KBM-7 (cell line): ENCODE measurements around the gene DCP2.
"Not testable (repeated sequence)": the region's sequence is repeated elsewhere in the genome, so short reads cannot be mapped to it uniquely, and the experiment has no call there.

Source experiments
- DNase-seq: peaks from one replicate; pipeline ENCODE4 v3.0.0-alpha.2; 2015
- in situ Hi-C: fragments of 300-500 bp; cut with MboI; formaldehyde crosslinking; loops from 2 replicates; pipeline ENCODE4 v1.14.3; 2020; ENCODE audit warnings: low sequenced_read_pairs, low pct_unique_long_range_greater_than_20kb, mixed read lengths

The DCP2 gene

GRCh38 chr5:112976432-112977309 is at the start of gene DCP2:
Gene DCP2, plus strand, starts transcription at chr5:112976798. Its CDS starts 136 bp downstream, at chr5:112976934.
- in situ Hi-C loops = no loop called here
- peak; percentile 99 for DNase-seq

- in situ Hi-C loops = no loop called here
- DNase-seq = no peak
Measured at GRCh38 chr5:112929336-112930081, 47.1 kb upstream of the DCP2 start.

DNA sequence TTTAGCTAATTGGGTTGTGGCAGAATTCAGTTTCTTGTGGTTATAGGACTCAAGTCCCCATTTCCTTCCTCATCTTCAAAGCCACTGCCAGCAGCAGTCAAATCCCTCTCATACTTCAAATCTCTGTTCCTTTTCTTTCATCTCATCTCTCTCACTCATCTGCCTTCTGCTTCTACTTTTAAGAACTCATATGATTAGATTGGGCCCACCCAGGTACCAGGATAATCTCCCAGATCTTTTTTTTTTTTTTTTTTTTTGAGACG is 46.6 kb upstream of the DCP2 start:
- in situ Hi-C loops = no loop called here

DNA sequence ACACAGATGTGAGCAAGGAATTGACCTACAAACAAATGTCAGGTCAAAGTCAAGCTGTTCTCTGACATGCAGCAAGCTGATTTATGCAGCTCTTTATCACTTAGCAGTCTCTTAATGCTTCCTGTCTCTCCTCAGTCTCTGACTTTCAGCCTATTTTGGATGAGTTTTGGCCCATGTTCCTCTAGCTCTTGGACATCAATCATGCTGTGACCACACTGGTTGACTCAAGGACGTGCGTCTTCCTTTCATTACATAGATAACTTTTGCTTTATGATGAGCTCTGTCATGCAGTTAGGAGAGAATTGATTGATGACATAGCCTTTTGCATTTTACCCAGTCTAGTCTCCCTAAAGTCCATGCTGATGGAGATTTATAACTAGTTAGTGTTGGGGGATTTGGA is 45.1 kb upstream of the DCP2 start:
- DNase-seq = no peak
- in situ Hi-C loops = no loop called here

More for the DNA sequence above, 46.6 kb upstream of the DCP2 start:
- peak; percentile 92 for DNase-seq

GRCh38 chr5:112933105-112933504 is 43.5 kb upstream of the DCP2 start:
- no peak for DNase-seq
- in situ Hi-C loops = no loop called here

GRCh38 chr5:112933651-112934365 is 42.8 kb upstream of the DCP2 start:
- in situ Hi-C loops = no loop called here
- DNase-seq = no peak

DNA sequence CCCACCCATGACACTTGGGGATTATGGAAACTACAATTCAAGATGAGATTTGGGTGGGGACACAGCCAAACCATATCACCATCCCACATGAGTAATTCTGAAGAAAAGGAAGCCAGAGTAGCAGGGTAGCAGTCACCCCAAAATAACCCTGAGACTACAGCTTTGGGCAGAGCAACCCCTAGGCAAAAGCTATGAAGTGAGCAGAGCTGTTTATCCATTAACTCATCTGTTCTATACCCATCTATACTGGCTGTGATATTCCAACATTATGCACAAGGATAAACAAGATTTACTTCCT is 42.3 kb upstream of the DCP2 start:
- no peak for DNase-seq
- in situ Hi-C loops = no loop called here

DNA sequence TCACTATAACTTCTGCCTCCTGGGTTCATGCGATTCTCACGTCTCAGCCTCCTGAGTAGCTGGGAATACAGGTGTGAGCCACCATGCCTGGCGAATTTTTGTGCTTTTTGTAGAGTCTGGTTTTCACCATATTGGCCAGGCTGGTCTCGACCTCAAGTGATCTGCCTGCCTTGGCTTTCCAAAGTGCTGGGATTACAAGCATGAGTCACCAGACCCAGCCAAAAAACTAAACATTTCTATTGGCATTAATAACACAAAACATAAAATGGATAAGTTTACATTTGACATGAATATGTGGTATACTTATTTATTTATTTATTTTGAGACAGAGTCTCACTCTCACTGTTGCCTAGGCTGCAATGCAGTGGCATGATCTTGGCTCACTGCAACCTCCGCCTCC is 40.9 kb upstream of the DCP2 start:
- no peak for DNase-seq
- in situ Hi-C loops = no loop called here

DNA sequence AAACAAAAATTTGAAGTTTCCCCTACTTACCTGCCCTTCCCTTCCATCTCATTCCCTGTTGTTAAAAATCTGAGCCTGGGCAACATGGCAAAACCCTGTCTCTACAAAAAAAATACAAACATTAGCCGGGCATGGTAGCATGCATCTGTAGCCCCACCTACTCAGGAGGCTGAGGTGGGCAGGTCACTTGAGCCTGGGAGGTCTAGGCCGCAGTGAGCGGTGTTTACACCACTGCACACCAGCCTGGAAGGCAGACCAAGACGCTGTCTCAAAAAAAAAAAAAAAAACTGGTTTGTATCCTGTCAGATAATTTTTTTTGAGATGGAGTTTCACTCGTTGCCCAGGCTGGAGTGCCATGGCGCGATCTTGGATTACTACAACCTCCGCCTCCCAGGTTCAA is 38.3 kb upstream of the DCP2 start:
- DNase-seq = no peak
- in situ Hi-C loops = no loop called here

DNA sequence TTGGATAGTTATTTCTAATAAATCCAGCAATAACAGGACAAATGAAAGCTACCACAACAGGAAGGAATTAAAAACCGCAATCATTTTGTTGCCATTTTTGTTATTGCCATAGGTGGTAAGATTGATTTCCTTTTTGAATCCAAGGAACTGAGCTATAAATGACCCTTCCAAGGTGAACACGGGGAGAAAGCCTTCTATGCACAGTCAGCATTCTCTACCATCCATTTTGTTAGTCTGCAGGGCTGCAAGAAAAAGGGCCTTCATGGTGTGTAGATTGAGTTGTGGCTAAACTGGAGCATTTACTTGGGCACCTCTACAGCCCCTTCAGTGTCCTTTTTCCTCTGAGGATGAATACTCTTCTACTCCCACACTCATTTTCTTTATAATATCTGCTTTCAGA is 35.9 kb upstream of the DCP2 start:
- DNase-seq = no peak
- in situ Hi-C loops = no loop called here

DNA sequence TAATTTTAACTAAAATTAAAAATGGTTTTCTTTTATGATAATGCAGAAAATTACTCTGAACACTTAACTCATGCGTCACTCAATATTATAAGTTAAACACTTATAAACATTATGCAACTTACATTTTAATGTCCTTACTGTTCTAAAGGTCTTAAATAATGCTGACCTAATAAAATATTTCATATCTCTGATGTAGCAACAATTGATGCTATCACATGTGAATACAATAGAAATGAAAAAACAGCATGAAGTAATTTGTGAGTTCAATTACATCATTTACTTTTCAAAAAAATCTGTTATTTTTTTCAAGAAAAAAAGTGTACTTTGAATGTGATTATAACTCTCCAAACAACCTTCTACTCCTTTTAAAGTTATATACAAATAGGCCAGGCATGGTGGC is 28.1 kb upstream of the DCP2 start:
- in situ Hi-C loops = no loop called here
- DNase-seq = no peak

DNA sequence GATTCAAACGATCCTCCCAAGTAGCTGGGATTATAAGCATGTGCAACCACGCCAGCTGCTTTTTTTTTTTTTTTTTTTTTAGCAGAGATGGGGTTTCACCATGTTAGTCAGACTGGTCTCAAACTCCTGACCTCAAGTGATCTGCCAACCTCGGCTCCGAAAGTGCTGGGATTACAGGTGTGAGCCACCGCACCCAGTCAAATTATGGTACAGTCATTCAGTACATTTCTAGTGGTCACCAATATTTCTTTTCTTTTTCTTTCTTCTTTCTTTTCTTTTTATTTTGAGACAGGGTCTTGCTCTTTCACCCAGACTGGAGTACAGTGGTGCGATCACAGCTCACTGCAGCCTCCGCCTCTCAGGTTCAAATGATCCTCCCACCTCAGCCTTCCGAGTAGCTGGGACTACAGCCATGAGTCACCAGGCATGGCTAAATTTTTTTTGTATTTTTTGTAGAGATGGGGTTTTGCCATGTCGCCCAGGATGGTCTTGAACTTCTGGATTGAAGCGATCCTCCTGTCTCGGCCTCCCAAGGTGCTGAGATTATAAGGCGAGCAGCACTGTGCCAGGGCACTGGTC is 25.4 kb upstream of the DCP2 start:
- no peak for DNase-seq
- in situ Hi-C loops = no loop called here

DNA sequence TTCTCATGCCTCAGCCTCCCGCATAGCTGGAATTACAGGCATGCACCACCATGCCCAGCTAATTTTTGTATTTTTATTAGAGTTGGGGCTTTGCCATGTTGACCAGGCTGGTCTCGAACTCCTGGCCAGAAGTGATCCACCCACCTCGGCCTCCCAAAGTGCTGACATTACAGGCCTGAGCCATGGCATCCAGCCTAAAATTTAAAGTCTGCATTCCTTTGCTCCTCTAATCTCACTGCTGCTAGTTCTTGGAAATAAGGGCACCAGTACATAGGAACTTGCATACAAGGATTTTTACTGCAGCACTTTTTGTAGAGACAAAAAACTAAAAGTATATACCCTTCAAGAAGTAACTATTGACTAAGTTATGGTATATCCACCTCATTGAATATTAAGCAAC is 20.0 kb upstream of the DCP2 start:
- DNase-seq = no peak
- in situ Hi-C loops = no loop called here

GRCh38 chr5:112957036-112957808 is 19.4 kb upstream of the DCP2 start:
- in situ Hi-C loops = no loop called here
- DNase-seq = no peak

DNA sequence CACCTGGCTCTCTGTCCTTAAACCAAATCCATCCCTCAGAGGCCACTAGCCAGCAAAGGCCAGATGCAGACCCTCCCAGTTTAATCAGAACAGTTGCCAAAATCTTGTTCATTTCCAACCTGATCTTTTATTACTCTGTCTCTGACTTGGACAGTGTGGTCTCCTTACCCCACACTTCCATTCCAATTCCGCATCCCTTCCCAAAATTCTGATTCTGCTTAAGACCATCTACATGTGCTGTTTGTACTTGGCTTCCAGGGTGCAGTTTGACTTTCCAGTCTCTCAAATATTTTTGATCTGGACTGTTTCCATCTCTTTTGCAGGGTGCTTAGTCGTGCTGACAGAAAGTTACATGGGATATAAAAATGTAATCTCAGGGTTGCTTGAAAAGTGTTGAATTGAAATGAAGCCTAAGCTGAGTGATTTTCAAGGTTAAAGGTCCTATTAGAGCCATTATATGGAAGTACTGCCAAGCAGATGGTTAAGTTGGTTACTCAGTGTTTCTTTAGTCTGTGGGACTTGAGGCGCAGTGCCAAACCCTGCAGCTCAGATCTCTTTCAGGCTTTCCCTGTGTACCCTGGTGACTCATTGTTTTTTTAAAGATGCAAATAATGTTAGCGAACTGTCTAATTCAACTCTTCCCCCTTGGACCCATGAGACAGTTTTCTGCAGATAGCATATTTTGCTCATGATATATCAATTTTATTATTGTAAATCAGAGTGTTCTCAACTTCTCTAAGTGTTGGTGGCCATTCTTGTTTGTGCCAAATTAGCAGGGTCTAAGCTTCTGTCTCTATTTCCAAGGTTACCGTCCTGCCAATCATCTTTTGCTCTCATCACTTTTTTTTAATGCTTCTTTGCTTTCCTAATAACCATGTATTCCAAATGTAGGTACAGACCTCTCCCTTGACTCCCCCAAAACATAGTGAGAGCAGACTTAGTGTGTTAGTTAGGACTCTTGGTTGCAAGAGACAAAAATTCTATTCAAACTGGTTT is 18.2 kb upstream of the DCP2 start:
- DNase-seq = no peak
- in situ Hi-C loops = no loop called here

- DNase-seq, in situ Hi-C loops: not testable (repeated sequence)
Measured at GRCh38 chr5:112959872-112960271, 16.7 kb upstream of the DCP2 start.

GRCh38 chr5:112960315-112960714 is 16.3 kb upstream of the DCP2 start:
- in situ Hi-C loops = no loop called here

DNA sequence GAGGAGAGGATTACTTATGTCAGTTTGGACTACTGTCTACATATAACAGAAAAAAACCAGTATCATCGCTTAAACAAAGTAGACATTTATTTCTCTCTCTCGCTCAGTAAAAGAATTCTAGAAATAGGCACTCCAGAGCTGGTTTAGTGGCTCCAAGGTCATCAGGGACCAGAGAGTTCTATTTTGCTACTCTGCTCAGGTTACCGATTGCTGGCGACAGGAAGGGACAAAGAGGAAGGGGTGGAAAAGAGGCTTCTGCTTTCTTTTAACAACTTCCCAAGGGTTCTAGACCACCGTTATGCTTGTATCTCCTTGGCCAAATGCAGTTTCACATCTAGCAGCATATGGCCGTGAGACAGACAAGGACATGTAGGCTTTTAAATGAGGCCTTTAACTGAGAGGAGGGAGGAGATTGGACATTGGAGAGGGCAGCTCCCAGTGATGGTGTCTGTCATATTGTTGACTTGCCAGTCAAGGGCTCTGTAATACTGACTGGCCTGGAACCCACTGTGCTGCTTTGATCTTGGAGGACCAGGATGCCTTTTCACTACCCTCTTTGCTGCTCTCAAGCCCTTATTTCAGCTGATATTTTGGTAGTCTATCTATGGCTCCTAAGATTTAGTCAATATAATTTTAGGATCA is 15.6 kb upstream of the DCP2 start:
- in situ Hi-C loops = no loop called here
- peak; percentile 29 for DNase-seq

More at GRCh38 chr5:112960315-112960714, 16.3 kb upstream of the DCP2 start:
- DNase-seq = no peak
